Spinal cord (tissue), 10 donors: Measurements from ENCODE around the gene APOE. TPM values are rescaled to one million over a fixed set of nuclear protein-coding genes. Genes with fewer than 3 reads are reported as not detected.
"Not testable (repeated sequence)": the region's sequence is repeated elsewhere in the genome, so short reads cannot be mapped to it uniquely, and the experiment has no call there.

Experiments
- DNase-seq, 6 donors: peaks; one replicate each; pipeline versions ENCODE4 v3.0.0 to v3.0.0-alpha.2; 2013 to 2015; ENCODE audit warnings: low spot score in 6 of 6, low read depth in 4 of 6
- H3K27ac ChIP-seq: one replicate; pipeline ENCODE4 v1.5.1; 2013; ENCODE audit warnings: low read depth, low read length, control low read depth
- H3K27me3 ChIP-seq: one replicate; pipeline ENCODE4 v1.6.1; 2013; ENCODE audit warnings: low read length; ENCODE audit not compliant: control insufficient read depth, insufficient read depth
- H3K36me3 ChIP-seq: one replicate; pipeline ENCODE4 v1.6.1; 2013; ENCODE audit warnings: low read length; ENCODE audit not compliant: control insufficient read depth, insufficient read depth
- H3K4me1 ChIP-seq: one replicate; pipeline ENCODE4 v1.6.1; 2013; ENCODE audit warnings: low read length; ENCODE audit not compliant: control insufficient read depth, insufficient read depth
- H3K4me3 ChIP-seq: one replicate; pipeline ENCODE4 v1.5.1; 2013; ENCODE audit warnings: low read depth, low read length, control low read depth
- H3K9me3 ChIP-seq: one replicate; pipeline ENCODE4 v1.6.1; 2013; ENCODE audit warnings: low read length; ENCODE audit not compliant: control insufficient read depth, insufficient read depth
- WGBS: methylation state at CpG from one replicate; pipeline ENCODE4 v1.1.5; 2013; ENCODE audit warnings: missing lambda C conversion rate; ENCODE audit not compliant: insufficient coverage; 5-methylcytosine and 5-hydroxymethylcytosine counted together
- long read RNA-seq, 4 donors: transcript quantifications; one replicate each; lab custom pipeline, GENCODE V29; 2026
- polyA plus RNA-seq, 2 donors: library from polyadenylated mRNA; unstranded; fragments of 120-200 nt; gene quantifications; one replicate each; pipeline ENCODE4 v1.2.1, GENCODE V29; 2013; ENCODE audit not compliant: insufficient read length in 2 of 2
- total RNA-seq, 2 donors: library from RNA; depleted of rRNA in 1 of 2; stranded (reverse); fragments of 120-200 nt in 1 of 2; fragments of >200 nt in 1 of 2; gene quantifications; one replicate each; pipeline versions ENCODE4 v1.2.3 to v1.2.4, GENCODE V29; 2013 to 2014
- donor health status: healthy.

Gene APOE
- total RNA-seq (100 to 1,000 TPM; 317 to 945 TPM), polyA plus RNA-seq (100 to 1,000 TPM; 735 to 762 TPM)
- long read RNA-seq, donor 1, transcript APOE-203 (4 exons, 864 nt) = minor isoform, 11 of 690 reads
- long read RNA-seq, donor 1, transcript APOE-204 (4 exons, 737 nt) = minor isoform, 5 of 690 reads
- long read RNA-seq, donor 1, transcript APOE-201 (4 exons, 1,208 nt) = major isoform, 516 of 690 reads
- long read RNA-seq, donor 1, transcript APOE-202 (3 exons, 923 nt) = minor isoform, 63 of 690 reads
- long read RNA-seq, donor 1, partial matches to known transcripts = 79 of 690 reads
- long read RNA-seq, donor 1, other reads (novel, unspliced or antisense) = 16 of 690 reads
- long read RNA-seq, donor 2, transcript APOE-202 (3 exons, 923 nt) = minor isoform, 31 of 277 reads
- long read RNA-seq, donor 2, transcript APOE-201 (4 exons, 1,208 nt) = major isoform, 211 of 277 reads
- long read RNA-seq, donor 2, partial matches to known transcripts = 27 of 277 reads
- long read RNA-seq, donor 2, other reads (novel, unspliced or antisense) = 0 of 277 reads
- long read RNA-seq, donor 3, transcript APOE-202 (3 exons, 923 nt) = minor isoform, 18 of 219 reads
- long read RNA-seq, donor 3, transcript APOE-201 (4 exons, 1,208 nt) = major isoform, 168 of 219 reads
- long read RNA-seq, donor 3, partial matches to known transcripts = 23 of 219 reads
- long read RNA-seq, donor 3, other reads (novel, unspliced or antisense) = 5 of 219 reads
- long read RNA-seq, donor 4, transcript APOE-201 (4 exons, 1,208 nt) = major isoform, 48 of 73 reads
- long read RNA-seq, donor 4, transcript APOE-202 (3 exons, 923 nt) = minor isoform, 12 of 73 reads
- long read RNA-seq, donor 4, partial matches to known transcripts = 12 of 73 reads
- long read RNA-seq, donor 4, other reads (novel, unspliced or antisense) = 0 of 73 reads

- H3K36me3 ChIP-seq = peaks cover 49% of the 10 kb centered on the region
- peak within 1 kb of the TSS; percentile 76 for H3K27ac ChIP-seq
- peaks cover 49% of the 10 kb centered on the region for H3K4me1 ChIP-seq
- peak within 1 kb of the TSS; percentile 63 for H3K4me3 ChIP-seq
- peak in 1 of 6 donors; percentile 71 for DNase-seq
- peaks cover 14% of the 10 kb centered on the region for H3K27me3 ChIP-seq
- WGBS = 0% methylated on average over 13 of the region's 20 CpGs
- no peaks in the 10 kb centered on the region for H3K9me3 ChIP-seq
Measured at GRCh38 chr19:44905437-44906160, at the start of gene APOE. TSS of gene APOE (plus strand) at chr19:44905796. CDS start at chr19:44906625, 829 bp downstream.

- Histone ChIP-seq H3K9me3 (no peaks in the 10 kb centered on the region), H3K4me1 (peaks cover 6% of the 10 kb centered on the region), H3K27ac (no peak overlapping the region), H3K36me3 (peaks cover 17% of the 10 kb centered on the region), H3K4me3 (no peak overlapping the region), H3K27me3 (no peaks in the 10 kb centered on the region)
- 76% methylated on average over 7 of the region's 10 CpGs for WGBS
- DNase-seq = no peak
Measured at GRCh38 chr19:44856421-44857083, 49.0 kb upstream of the APOE start.

- Histone ChIP-seq H3K4me1 (peaks cover 3% of the 10 kb centered on the region), H3K27ac (no peak overlapping the region), H3K27me3 (no peaks in the 10 kb centered on the region), H3K9me3 (no peaks in the 10 kb centered on the region), H3K4me3 (no peak overlapping the region), H3K36me3 (peaks cover 14% of the 10 kb centered on the region)
- no peak for DNase-seq
- WGBS = no CpG with 5 or more reads among the region's 4 CpGs
Measured at GRCh38 chr19:44857837-44858236, 47.8 kb upstream of the APOE start.

- not testable (repeated sequence) for H3K27ac ChIP-seq, H3K4me3 ChIP-seq, H3K9me3 ChIP-seq, H3K27me3 ChIP-seq, H3K4me1 ChIP-seq, DNase-seq
- no CpG with 5 or more reads among the region's 3 CpGs for WGBS
- H3K36me3 ChIP-seq = peaks cover 22% of the 10 kb centered on the region
Measured at GRCh38 chr19:44861576-44861975, 44.0 kb upstream of the APOE start.

GRCh38 chr19:44863990-44864389 lies 41.6 kb upstream of the APOE start:
- no CpG with 5 or more reads among the region's 2 CpGs for WGBS
- H3K36me3 ChIP-seq = peaks cover 33% of the 10 kb centered on the region
- DNase-seq = no peak

GRCh38 chr19:44865196-44865767 lies 40.3 kb upstream of the APOE start:
- peaks cover 40% of the 10 kb centered on the region for H3K36me3 ChIP-seq
- H3K4me1 ChIP-seq = no peaks in the 10 kb centered on the region
- H3K4me3 ChIP-seq = no peak overlapping the region
- 84% methylated on average over 27 of the region's 27 CpGs for WGBS
- no peaks in the 10 kb centered on the region for H3K9me3 ChIP-seq
- no peak overlapping the region for H3K27ac ChIP-seq
- no peak for DNase-seq
- H3K27me3 ChIP-seq = no peaks in the 10 kb centered on the region

More at GRCh38 chr19:44863990-44864389, 41.6 kb upstream of the APOE start:
- Histone ChIP-seq H3K27me3 (no peaks in the 10 kb centered on the region), H3K27ac (no peak overlapping the region), H3K9me3 (no peaks in the 10 kb centered on the region), H3K4me1 (no peaks in the 10 kb centered on the region), H3K4me3 (no peak overlapping the region)

GRCh38 chr19:44866664-44867063 lies 38.9 kb upstream of the APOE start:
- Histone ChIP-seq H3K27me3 (no peaks in the 10 kb centered on the region), H3K4me3 (no peak overlapping the region), H3K36me3 (peaks cover 47% of the 10 kb centered on the region), H3K4me1 (no peaks in the 10 kb centered on the region), H3K9me3 (no peaks in the 10 kb centered on the region), H3K27ac (no peak overlapping the region)
- no peak for DNase-seq
- WGBS = 100% methylated on average over 3 of the region's 4 CpGs

GRCh38 chr19:44867578-44867977 lies 38.0 kb upstream of the APOE start:
- Histone ChIP-seq H3K4me1 (no peaks in the 10 kb centered on the region), H3K36me3 (peaks cover 52% of the 10 kb centered on the region), H3K27me3 (no peaks in the 10 kb centered on the region), H3K27ac (no peak overlapping the region), H3K4me3 (no peak overlapping the region), H3K9me3 (no peaks in the 10 kb centered on the region)
- DNase-seq = no peak
- WGBS = 82% methylated on average over 12 of the region's 12 CpGs
